Right ventricle myocardium inferior (tissue), 1 donor: ENCODE results near the gene KTN1. TPM values are rescaled to one million over a fixed set of nuclear protein-coding genes. Genes with fewer than 3 reads are reported as not detected.

Experiments
- ATAC-seq: fragments of 200-7000 bp; cut with Tn5 transposase; one replicate; pipeline ENCODE4 v1.9.1; 2020; ENCODE audit warnings: mild to moderate bottlenecking, moderate library complexity
- DNase-seq: peaks from one replicate; pipeline ENCODE4 v3.0.0; 2021; ENCODE audit errors: missing footprints
- intact Hi-C: fragments of 100-400 bp; cut with DNase I; formaldehyde crosslinking; loops from one replicate; pipeline ENCODE4 v1.11.0; 2022
- long read RNA-seq: library from polyadenylated mRNA; unstranded; transcript quantifications from one replicate; pipeline ENCODE4 v2.0.0, GENCODE V29; 2021
- total RNA-seq: library from RNA; stranded (reverse); fragmentation: NEBNext Ultra II Directional; extraction: Animal tissue kit (Norgen Biotek cat#: 25700); gene quantifications from one replicate; pipeline ENCODE4 v1.2.1, GENCODE V29; 2021
- donor health status: DM: no; HTN: yes; CAD: no; lungs with severe emphysema.

Gene KTN1
- total RNA-seq: 288 TPM
- long read RNA-seq, full-length matches to known transcripts: 30 of 183 reads
- long read RNA-seq, partial matches to known transcripts: 38 of 183 reads
- long read RNA-seq, other reads (novel, unspliced or antisense): 115 of 183 reads

- ATAC-seq: peak; percentile 96
- DNase-seq: peak; percentile 93
- intact Hi-C loops: loop anchor here (5.0 kb wide), 2 partner anchors 47 to 102 kb away; no protein-coding TSS in a partner anchor
Measured at GRCh38 chr14:55579724-55580469, at the start of gene KTN1. Gene KTN1 (plus strand): TSS chr14:55580207. CDS start chr14:55612049, 31,842 bp downstream.

DNA sequence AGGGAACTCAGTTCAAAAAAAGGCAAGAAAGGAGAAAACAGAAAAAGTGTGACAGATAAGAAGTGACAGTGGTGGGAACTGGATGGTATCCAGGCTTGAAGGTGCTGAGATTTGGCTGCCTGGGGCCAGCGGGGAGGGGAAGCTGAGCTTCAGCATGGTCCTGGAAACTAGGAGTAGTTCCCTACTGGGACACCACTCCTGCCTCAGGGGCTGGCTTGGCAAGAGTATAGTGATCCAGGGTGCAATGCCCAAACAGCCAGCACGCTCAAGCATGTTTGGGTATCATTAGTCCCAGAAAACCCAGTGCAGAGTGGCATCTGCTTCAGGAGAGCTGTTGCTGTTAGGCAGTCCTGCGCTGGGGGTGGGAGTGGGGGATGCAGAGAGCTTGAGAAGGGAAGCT lies 49.5 kb upstream of the KTN1 start:
- intact Hi-C loops: no loop called here
- DNase-seq (no peak), ATAC-seq (no peak)

GRCh38 chr14:55532645-55533344 lies 47.2 kb upstream of the KTN1 start:
- DNase-seq (no peak), ATAC-seq (no peak)
- intact Hi-C loops: no loop called here

DNA sequence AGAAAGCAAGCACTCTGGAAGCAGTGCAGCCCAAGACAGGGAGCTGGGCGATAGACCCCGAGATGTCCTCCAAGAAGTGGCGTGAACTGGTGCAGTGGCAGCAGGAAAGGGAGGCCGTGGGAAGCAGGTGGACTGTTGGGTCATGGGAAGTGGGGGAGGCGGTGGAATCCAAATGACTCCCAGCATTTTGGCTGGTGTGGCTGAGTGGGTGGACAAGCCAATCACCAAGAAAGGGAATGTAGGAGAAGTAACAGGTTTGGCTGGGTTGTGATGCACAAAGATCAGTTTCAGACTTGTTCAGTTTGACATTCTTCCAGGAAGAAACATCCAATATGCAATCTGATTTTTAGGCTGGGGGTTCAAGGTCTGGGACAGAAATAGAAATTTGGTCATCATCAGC lies 46.0 kb upstream of the KTN1 start:
- intact Hi-C loops: no loop called here
- DNase-seq: no peak
- ATAC-seq: no peak

DNA sequence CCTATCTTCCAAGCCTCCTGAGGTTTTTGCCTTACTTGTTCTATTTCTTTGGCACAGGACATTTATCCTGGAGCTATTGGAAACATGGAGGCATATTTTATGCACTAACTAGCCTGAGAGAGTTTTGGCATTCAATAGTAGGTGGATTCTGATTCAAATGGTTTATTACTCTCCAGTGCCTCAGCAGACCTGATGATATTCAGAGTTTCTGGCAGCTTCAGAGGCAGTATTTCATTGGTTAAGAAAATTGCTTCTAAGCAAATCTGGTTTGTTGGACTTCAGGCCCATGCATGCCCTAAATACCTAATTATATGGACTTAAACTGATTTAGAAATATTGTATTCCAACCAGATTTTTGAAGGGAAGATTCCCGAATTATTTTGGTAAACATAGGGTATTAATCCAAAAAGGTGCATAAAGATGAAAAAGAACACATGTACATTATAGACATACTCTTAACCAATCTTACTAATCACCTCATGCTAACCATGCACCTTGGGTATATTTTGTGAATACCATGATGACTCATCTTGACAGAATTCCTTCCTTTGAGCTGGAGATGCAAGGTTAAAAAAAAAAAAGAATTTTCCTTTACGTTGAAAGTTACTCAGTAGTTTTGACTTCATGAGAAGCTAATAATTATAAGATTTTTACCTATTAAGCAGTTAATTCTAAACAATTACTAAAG lies 44.3 kb upstream of the KTN1 start:
- ATAC-seq (no peak), DNase-seq (no peak)
- intact Hi-C loops: no loop called here

- intact Hi-C loops: no loop called here
- DNase-seq (no peak), ATAC-seq (no peak)
Measured at GRCh38 chr14:55536204-55536708, 43.8 kb upstream of the KTN1 start.

DNA sequence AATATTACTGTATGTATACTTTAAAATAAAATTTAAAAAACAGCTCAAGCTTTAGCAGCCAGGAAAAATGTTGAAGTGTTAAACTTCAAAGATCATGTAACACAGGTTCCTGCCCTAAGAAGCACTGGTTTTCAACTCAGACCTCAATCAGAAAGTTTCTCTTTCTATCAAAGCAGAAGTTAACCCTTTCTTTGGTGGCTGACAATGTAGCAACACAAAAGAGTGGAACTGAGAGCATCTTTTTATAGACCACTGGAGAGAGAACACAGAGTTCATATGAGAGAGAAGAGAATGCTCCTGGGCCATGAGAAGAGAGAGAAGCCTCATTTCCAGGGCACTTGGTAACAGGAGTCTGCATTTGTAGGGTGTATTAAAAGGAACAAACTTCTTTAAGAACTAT lies 42.2 kb upstream of the KTN1 start:
- no peak for ATAC-seq
- intact Hi-C loops: no loop called here
- DNase-seq: no peak

DNA sequence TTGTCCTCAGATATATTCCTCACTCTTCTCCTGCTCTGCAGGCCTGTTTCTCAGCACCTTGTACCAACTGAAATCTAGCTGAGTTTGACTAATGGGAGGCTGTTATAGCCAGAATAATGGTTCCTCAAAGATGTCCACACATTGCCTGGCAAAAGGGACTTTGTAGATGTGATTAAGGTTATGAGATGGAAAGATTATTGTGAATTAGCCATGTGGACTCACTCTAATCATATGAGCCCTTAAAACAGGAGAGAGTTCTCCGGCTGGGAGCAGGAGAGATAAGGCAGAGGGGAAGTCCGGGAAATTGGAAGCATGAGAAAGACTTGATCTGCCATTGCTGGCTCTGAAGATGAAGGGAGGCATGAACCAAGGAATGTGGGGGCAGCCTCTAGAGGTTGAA lies 40.0 kb upstream of the KTN1 start:
- ATAC-seq (no peak), DNase-seq (no peak)
- intact Hi-C loops: no loop called here

DNA sequence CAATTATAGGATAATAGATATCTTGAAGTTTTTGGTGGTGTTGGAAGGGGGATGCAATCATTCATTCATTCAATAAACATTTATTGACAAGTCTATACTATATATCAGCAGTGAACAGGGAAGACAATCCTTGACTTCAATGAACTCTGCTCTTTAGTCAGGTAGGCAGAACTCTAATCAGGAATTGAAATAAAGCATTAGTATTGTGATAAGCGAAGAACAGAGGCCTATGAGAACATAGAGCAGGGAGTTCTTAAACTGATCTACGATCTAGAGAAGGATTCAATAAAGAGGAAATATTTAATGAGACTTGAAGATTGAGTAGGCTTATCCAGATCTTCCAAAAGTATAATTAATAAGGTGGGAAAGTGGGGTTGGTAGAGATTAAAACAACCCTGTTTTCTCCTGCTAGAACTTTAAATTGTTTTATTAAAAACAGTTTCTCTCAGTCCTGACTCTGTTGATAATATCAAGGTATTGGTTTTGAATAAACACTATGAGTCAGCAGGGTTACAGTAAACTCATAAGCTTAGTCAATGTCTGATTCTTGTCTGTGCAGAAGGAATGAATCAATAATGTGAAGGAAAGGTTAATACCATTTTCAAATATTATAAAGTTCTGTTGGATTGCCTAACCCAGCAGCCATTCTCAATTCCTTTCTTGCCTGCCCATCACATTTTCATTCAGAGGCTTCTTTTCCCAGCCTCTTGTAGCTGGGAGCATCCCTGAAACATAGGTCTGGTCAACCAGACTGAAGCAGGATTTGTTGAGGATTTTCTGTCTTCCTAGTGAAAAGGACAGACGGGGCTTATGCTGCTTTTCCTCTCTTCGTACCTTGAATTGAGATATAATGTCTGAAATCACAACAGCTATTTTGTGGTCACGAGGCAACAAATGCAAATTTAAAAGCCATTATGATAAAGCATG lies 38.9 kb upstream of the KTN1 start:
- ATAC-seq: no peak
- intact Hi-C loops: no loop called here
- DNase-seq: no peak

DNA sequence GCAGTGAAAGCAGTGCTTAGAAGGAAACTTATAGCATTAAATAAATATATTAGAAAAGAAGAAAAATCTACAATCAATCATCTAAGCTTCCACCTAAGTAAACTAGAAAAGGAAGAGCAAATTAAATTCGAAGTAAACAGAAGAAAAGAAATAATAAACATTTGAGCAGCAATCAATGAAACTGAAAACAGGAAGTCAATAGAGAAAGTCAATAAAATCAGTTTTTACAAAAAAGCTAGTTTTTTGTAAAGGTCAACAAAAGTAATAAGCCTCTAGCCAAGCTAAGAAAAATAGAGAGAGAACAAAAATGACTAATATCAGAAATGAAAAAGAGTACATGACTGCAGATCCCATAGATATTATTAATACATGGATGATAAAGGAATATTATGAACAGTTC lies 34.2 kb upstream of the KTN1 start:
- DNase-seq (no peak), ATAC-seq (no peak)
- intact Hi-C loops: no loop called here

DNA sequence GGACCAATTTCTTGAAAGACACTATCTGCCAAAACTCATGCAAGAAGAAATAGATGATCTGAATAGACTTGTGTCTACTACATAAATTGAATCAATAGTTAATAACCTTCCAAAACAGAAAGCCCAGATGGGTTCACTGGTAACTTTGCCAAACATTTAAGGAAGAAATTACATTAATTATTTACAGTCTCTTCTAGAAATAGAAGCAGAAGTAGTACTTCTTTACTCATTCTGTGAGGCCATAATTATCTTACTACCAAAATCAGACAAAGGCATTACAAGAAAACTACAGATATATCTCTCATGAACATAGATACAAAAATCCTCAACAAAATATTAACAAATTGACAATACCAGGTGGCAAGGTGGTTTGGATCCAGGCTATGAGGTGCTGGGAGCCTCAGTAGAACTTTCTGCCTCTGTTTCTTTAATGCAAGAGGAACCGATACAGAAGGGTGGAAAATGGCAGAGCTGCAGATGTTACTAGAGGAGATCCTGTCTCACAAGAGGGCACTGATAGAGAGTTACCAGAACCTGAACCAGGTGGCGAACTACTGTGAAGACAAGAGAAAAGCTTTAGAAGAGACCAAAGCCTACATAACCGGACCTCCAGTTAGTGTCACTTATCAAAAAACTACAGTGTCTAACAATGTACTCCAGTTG lies 33.7 kb upstream of the KTN1 start:
- intact Hi-C loops: no loop called here
- ATAC-seq: no peak

DNA sequence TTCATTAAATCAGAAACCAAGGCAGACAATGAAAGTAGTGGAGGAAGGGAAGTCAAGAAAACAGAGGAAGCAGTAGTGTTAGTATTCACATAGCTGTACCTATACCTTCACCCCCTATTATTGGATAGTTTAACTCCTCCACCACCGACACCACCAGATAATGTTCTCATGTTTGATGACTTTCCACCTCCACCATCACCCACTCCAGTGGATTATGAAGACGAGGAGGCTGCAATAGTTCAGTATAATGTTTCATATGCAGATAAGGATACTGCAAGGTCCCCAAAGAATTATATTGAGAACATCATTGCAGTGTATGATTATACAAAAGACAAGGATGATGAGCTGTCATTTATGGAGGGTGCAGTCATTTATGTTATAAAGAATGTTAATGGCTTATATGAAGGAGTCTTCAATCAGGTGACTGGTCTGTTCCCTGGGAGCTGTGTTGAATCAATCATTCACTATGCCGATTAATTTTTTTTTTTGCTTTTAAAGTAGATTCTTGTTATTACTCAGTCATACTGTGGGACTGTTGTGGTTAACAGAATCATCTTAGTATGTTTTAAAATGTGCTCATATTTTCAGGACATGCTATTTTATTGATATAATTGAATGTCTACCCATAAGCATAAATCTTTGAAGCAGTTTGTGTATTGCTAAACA lies 32.2 kb upstream of the KTN1 start:
- no peak for DNase-seq
- ATAC-seq: no peak
- intact Hi-C loops: no loop called here

More for the DNA sequence above, 33.7 kb upstream of the KTN1 start:
- DNase-seq: no peak

- intact Hi-C loops: no loop called here
- no peak for ATAC-seq
- no peak for DNase-seq
Measured at GRCh38 chr14:55553791-55554190, 26.2 kb upstream of the KTN1 start.

GRCh38 chr14:55556929-55557623 lies 22.9 kb upstream of the KTN1 start:
- peak; percentile 94 for ATAC-seq
- peak; percentile 77 for DNase-seq
- intact Hi-C loops: no loop called here

- DNase-seq (no peak), ATAC-seq (no peak)
- intact Hi-C loops: no loop called here
Measured at GRCh38 chr14:55562135-55562534, 17.9 kb upstream of the KTN1 start.

DNA sequence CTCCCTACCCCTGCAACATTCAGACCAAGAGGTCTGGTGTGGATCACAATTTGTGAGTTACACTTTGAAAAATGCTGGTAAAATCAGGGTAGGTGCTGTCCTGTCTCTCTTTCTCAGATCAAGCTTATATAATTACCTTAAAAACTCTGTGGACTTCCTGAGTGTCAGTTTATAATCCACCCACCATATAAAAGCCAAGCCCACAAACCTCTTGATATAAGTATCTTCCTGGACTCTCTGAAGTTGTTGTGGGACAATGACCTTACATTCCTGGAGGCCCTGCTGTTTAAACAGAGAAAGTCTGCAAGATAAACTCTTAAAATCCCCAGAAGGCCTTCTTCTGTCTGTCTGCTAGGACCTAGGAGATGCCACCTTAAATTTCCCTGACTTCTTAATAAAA lies 11.4 kb upstream of the KTN1 start:
- DNase-seq (no peak), ATAC-seq (no peak)
- intact Hi-C loops: no loop called here
